ENCODE results near the gene EPN1.
A peak's percentile ranks its signal among the peaks of the same experiment; 100 is the strongest.

The EPN1 gene

GRCh38 chr19:55636723-55637122, 38.3 kb upstream of the EPN1 start:
- H3K4me3 ChIP-seq (ENCODE audit: low read length) = no peak overlapping the region
- no peak for DNase-seq (ENCODE audit: low read depth)
- no peak for TF ChIP-seq CTCF (conservative IDR thresholded peaks at IDR 0.05; ENCODE audit: low read depth, low read length)

- H3K4me3 ChIP-seq (ENCODE audit: low read length) = no peak overlapping the region
- DNase-seq (ENCODE audit: low read depth) = no peak
- no peak for TF ChIP-seq CTCF (conservative IDR thresholded peaks at IDR 0.05; ENCODE audit: low read depth, low read length)
Observed at GRCh38 chr19:55637534-55637933, 37.5 kb upstream of the EPN1 start.

GRCh38 chr19:55638864-55639359, 36.1 kb upstream of the EPN1 start:
- peak; percentile 56 for TF ChIP-seq CTCF (conservative IDR thresholded peaks at IDR 0.05; ENCODE audit: low read depth, low read length)
- H3K4me3 ChIP-seq (ENCODE audit: low read length) = no peak overlapping the region
- no peak for DNase-seq (ENCODE audit: low read depth)

GRCh38 chr19:55640043-55640576, 34.9 kb upstream of the EPN1 start:
- DNase-seq (ENCODE audit: low read depth) = peak; percentile 41
- TF ChIP-seq CTCF (conservative IDR thresholded peaks at IDR 0.05; ENCODE audit: low read depth, low read length) = peak; percentile 63
- peak overlapping the region; percentile 76 for H3K4me3 ChIP-seq (ENCODE audit: low read length)

GRCh38 chr19:55640577-55641425, 34.2 kb upstream of the EPN1 start, which contains the start of gene ZNF580:
Gene ZNF580, plus strand, starts transcription at chr19:55641002. Its CDS starts 1,507 bp downstream, at chr19:55642509.
- peak within 1 kb of the TSS; percentile 76 for H3K4me3 ChIP-seq (ENCODE audit: low read length)
- no peak for DNase-seq (ENCODE audit: low read depth)
- no peak for TF ChIP-seq CTCF (conservative IDR thresholded peaks at IDR 0.05; ENCODE audit: low read depth, low read length)

- H3K4me3 ChIP-seq (ENCODE audit: low read length) = peak overlapping the region; percentile 76
- TF ChIP-seq CTCF (conservative IDR thresholded peaks at IDR 0.05; ENCODE audit: low read depth, low read length) = no peak
- no peak for DNase-seq (ENCODE audit: low read depth)
Observed at GRCh38 chr19:55641426-55642152, 33.4 kb upstream of the EPN1 start.

Data from retinal pigment epithelial cell (primary cell).